Activated CD8-positive, alpha-beta memory T cell treated with anti-CD3 and anti-CD28 coated beads for 24 hours (primary cell): ENCODE results near the gene NQO1.
"Not testable (repeated sequence)": the region's sequence is repeated elsewhere in the genome, so short reads cannot be mapped to it uniquely, and the experiment has no call there.

Experiments used
- DNase-seq: peaks from one replicate; pipeline ENCODE4 v3.0.0-alpha.2; 2020

NQO1 gene

DNA sequence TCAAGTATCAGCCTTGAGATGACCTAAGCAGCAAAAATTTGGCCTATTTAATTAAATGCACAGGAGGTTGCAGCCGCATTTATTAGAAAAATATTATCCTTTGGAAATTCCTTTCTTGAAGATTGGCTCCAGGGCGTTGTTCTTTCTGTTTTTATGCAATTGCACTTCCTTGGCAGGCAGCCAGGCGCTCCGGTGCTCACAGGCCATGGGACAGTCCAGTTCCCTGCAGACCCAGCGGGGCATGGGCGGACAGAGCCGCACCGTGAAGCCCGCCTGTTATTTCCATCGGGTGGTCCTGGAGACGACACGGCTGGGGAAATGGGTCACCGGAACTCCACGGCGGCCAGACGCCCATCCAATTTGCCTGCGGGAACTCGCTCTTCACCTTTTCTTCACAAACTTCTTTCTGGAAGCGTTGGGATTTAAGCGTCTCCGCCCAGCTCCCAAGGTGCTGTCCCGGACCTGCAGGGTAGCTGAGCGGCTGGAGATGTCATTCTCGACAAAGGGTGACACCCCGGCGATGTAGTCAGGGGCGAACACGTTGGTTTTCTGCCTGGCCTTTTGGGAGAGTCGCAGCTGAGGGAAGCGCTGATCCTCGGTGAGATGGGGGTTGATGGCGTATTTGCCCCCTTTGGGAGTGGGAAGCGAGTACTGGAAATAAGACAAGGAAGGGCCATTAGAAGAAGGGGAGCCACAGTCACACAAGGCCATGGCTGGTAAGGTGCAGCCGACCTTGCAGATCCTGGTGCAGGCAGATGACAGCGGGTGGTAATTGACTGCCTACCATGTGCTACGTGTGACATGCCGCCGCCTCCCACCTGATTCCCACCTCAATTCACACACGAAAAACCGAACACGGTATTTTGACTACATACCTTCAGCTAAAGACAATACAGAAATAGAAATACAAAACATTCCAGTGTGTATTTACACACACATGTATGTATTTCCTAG lies 15.9 kb upstream of the NQO1 start:
- no peak for DNase-seq

DNA sequence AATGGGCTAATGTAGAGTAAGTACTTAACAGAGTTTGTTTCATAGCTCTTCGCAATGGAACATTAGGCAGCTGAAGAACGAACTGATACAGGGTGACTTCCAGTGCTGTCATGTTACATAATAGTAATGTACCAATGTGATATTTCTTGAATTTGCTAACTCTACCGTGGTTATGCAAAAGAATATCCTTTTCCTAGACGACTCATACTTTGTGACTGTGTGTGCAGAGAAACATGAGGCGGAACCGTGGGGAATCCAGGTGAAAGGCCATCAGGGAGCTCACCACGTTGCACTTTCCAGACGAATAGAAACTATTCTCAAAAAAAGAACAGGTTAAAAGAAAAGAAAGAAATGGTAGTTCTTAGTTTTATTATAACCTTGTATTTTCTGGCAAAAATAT lies 15.2 kb upstream of the NQO1 start:
- DNase-seq, result no peak

DNA sequence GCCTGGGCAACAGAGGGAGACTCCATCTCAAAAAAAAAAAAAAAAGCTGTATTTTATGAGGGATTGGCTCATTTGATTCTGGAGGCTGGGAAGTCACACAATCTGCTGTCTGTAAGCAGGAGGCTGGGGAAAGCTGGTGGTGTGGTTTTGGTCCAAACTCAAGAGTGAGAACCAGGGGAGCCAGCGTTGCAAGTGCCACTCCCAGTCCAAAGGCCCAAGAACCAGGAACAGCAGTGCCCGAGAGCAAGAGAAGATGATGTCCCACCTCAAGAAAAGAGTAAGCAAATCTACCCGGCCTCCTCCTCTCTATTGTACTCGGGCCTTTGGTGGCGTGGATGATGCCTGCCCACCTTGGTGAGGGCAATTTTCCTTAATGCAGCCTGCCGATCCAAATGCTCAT lies 5.7 kb upstream of the NQO1 start:
- DNase-seq, result no peak

DNA sequence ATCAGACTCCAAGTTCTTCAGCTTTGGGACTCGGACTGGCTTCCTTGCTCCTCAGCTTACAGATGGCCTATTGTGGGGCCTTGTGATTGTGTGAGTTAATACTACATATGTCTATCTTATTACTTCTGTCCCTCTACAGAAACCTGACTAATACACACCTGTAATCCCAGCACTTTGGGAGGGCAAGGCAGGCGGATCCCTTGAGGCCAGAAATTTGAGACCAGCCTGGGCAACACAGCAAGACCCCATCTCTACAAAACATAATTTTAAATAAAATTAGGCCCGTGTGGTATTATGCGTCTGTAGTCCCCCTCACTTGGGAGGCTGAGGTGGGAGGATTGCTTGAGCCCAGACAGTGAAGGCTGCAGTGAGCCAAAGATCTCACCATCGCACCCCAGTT lies 4.9 kb upstream of the NQO1 start:
- DNase-seq, result not testable (repeated sequence)

DNA sequence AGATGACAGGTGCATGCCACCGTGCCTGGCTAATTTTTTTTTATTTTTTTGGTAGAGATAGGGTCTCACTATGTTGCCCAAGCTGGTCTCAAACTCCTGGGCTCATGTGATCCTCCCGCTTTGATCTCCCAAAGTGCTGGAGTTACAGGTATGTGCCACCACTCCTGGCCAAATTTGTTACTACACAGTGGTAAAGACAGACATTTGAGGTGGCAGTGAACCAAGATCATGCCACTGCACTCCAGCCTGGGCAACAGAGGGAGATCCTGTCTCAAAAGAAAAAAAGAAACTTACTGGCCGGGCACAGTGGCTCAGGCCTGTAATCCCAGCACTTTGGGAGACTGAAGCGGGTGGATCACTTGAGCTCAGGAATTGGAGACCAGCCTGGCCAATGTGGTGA lies 2.7 kb upstream of the NQO1 start:
- not testable (repeated sequence) for DNase-seq

DNA sequence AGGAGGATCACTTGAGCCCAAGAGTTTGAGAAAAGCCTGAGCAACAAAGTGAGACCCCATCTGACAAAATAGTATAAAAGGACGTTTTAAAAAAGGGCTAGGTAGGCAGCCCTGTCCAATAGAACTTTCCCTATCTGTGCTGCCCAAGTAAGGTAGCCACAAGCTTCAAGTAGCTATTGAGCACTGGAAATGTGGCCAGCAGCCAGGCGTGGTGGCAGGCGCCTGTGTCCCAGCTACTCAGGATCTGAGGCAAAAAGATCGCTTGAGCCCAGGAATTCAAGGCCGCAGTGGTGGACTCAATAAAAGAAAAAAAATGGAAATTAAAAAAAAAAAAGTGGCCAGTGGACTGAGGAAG lies 1.5 kb upstream of the NQO1 start:
- no peak for DNase-seq

DNA sequence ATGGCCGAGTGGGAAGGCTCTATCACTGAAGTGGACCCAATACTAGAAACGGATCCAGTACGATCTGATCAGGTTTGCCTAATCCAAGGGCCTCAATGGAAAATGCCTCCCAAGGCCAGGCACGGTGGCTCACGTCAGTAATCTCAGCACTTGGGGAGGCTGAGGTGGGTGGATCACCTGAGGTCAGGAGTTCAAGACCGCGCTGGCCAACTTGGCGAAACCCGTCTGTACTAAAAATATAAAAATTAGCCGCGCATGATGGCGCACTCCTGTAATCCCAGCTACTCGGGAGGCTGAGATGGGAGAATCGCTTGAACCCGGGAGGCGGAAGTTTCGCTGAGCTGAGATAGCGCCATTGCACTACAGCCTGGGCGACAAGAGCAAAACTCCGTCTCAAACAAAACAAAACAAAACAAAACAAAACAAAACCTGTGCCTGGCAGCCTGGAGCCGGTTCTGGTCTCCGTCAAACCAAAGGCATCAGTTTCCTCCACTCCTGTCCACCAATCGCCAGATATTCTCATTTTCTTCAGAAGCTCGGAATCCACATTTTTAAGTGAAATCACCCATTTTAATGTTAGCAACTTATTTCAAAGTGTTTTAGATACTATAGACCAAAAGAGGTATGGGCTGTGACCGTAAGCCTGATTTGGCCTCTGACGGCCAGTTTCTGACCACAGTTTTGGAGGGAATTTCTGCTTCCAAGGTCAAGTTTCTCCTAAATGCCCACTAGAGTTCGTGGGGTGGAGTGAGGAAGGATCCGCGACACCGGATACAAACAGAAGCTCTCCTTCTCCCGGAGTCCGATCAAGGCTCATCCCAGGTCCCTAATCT lies 664 bp downstream of the NQO1 start:
- no peak for DNase-seq

DNA sequence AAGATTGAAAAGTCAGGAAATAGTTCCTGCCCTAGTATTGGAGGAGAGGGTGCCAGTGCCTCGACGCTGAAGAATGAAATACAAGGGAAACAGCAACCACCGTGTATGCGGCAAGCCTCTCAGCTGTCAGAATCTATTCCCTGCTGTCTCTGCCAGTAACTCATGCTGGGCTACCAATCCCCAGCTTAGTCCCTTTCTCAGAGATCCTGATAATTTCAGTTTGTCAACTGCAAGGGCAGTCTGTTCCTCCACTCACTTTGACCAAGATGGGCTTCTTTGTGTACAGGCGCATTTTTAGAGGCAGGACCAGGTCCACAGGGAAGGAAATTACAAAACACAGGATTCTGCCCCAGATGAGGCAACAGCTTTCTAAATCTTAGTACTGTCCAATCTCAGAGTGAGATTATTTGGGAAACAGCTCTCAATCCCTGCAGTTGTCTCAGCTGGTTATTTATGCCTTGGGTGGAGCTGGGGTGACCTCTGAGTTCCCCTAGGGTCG lies 1.3 kb downstream of the NQO1 start:
- no peak for DNase-seq

DNA sequence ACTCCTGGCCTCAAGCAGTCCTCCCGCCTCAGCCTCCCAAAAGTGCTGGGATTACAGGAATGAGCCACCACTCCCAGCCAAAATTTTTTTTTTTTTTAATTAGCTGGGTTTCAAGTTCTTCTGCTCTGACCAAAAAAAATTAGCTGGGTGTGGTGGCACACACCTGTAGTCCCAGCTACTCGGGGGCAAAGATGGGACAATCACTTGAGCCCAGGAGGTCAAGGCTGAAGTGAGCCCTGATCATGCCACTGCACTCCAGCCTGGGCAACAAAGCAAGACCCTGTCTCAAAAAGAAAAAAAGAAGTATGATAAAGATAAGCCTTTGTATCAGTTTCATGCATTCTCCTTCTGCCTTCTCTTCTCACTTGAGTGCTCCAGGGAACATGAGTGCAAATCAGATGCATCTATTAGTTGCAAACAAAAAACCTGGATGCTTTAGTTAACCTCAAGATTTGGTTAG lies 1.9 kb downstream of the NQO1 start:
- no peak for DNase-seq

DNA sequence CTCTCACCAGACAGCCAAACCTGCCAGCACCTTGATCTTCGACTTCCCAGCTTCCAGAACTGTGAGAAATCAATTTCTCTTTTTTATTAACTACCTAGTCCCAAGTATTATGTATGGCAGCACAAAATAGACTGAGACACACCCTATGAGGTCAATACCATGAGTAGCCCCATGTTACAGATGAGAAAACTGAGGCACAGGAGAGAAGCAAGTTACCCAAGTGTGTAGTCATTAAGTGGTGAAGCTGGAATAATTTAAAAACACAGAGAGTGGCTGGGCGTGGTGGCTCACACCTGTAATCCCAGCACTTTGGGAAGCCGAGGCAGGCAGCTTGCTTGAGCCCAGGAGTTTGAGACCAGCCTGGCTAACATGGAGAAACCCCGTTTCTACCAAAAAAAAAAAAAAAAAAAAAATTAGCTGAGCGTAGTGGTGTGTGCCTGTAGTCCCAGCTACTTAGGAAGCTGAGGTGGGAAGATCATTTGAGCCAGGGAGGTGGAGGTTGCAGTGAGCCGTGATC lies 4.9 kb downstream of the NQO1 start:
- DNase-seq, result no peak

DNA sequence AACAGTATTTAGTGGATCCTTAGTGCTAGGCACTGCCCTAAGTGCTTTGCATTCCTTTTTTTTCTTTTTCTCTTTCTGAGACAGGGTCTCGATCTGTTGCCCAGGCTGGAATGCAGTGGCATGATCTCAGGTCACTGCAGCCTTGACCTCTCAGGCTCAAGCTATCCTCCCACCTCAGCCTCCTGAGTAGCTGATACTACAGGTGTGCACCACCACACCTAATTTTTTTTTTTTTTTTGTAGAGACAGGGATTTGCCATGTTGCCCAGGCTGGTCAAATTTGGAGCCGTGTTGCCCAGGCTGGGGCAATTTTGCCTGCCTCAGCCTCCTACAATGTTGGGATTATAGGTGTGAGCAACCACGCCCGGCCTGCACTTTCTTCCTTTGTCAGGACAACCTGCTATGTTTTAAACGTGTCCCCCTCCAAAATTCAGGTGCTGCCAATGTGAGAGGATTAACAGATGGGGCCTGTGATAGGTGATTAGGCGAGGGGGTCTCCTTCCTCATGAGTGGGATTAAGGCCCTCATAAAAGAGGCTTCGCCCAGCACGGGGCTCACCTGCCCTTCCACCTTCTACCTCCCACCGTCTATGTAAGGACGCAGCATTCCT lies 5.4 kb downstream of the NQO1 start:
- peak; percentile 40 for DNase-seq

DNA sequence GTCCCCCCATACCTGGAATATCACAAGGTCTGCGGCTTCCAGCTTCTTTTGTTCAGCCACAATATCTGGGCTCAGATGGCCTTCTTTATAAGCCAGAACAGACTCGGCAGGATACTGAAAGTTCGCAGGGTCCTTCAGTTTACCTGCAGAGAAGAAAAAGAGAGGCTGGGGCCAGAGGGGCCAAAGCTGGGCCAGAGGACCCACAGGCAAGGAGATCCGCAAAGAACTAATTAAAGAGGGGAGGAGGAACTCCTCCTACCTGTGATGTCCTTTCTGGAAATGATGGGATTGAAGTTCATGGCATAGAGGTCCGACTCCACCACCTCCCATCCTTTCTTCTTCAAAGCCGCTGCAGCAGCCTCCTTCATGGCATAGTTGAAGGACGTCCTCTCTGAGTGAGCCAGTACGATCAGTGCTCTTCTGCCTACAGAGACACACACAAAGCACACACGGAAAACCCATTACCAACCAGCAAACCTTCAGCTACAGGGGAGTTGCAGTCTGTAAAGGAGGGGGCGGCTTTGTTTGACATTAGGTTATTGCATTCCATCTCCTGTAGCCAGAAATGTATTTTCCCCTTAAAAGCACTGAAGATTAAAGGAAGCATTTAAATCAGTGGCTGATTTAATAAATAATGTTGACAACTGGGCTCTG lies 8.1 kb downstream of the NQO1 start:
- no peak for DNase-seq

DNA sequence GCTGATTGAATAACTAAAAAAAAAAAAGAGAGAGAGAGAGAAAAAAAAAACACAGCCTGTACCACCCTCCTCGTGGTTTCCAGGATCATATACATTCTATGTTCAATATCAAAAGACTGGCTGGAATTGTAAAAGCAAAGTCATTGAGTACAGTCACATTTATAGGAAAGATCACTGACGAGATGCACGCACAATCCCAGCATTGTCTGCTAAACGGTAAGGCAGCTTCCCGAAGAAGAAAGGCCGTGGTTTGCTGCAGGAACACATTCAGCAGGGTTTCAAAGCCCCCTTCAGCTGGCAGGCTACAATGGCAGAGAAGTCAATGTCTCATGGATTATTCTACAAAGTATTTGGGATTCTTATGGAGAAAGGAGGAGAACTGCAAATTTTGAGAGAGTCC lies 9.3 kb downstream of the NQO1 start:
- DNase-seq, result no peak

DNA sequence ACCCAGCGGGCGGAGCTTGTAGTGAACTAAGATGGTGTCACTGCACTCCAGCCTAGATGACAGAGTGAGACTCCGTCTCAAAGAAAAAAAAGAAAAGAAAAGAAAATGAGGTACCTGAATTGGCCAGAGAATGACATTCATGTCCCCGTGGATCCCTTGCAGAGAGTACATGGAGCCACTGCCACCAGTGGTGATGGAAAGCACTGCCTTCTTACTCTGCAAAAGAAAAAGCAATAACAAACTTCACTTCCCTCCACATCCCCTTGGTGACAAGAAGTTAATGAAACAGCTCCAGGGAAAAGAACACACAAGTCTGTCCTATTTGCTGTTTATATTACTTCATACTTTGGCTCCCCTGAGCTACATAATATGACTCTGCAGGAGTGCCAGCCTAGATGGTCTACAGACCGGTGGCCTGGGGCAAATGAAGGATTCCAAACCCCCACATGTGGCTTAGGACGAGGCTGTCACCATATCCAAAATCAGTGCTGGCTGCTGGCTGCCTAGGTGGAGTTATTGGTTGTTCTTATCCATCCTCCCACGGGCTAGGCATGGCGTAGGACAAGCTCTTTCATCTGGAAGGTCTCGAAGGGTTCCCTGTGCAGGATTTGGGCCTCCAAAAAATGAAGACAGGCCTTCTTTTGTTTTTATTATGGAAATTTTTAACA lies 13.3 kb downstream of the NQO1 start:
- DNase-seq, result peak; percentile 37

DNA sequence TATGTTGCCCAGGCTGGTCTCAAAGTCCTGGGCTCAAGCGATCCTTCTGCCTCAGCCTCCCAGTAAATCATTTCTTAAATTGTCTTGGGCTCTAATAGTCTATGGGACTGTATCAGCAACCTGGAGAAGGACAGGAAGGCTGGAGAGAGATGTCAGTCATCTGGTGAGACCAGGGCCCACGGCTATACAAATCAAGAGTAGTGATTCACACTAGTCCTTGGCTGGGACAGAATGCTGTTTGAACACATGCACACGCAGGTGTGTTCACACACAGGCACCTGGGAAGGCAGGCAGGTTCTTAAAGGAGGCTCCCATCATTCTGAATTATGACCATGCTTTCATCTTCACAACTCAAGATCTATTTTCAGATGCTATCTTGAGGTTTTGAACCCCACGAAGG lies 14.1 kb downstream of the NQO1 start:
- DNase-seq, result no peak

DNA sequence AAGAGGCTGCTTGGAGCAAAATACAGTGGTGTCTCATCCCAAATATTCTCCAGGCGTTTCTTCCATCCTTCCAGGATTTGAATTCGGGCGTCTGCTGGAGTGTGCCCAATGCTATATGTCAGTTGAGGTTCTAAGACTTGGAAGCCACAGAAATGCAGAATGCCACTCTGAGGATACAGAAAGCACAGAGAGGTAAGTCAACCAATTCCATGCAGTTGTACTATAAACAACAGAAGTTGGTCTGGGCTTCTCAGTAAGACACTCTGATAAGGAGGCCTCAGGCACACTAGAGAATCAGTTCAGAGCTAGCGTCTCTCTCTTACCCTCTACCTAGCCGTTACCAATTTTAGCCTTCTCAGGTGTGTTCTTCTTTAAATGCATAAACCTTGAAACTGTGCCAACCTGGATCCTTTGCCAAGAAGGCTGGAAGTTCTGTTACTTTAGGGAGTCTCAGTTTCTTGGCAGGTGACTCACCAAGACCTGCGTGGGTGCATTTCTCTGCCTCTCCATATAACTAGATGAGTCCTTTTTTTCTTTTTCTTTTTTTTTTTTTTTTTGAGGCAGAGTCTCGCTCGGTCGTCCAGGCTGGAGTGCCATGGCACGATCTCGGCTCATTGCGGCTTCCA lies 15.1 kb downstream of the NQO1 start:
- DNase-seq, result peak; percentile 51

DNA sequence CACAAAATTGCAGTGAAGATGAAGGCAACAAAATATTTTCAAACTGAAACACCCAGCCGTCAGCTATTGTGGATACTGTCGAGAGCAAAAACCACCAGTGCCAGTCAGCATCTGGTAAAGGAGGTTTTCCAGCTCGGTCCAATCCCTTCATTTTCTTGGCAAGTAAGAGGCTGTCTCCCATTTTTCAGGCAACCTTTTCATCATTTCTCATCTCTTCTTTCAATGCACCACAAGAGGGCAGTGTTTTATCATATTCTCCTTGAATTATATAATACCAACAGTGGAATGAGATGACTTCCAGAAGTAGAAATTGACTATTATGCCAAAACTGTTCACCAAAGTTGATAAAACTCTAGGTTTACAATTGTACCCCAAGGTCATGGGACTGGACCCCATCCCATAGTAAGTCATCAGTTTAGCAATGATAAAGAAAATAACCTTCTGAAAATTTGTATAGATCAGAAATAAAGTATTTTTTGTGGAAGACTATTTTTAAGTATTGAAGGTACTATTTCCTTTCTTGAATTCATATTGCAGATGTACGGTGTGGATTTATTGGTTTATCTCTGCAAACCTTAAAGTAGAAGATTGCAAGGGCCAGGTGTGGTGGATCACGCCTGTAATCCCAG lies 16.8 kb downstream of the NQO1 start:
- peak; percentile 57 for DNase-seq

DNA sequence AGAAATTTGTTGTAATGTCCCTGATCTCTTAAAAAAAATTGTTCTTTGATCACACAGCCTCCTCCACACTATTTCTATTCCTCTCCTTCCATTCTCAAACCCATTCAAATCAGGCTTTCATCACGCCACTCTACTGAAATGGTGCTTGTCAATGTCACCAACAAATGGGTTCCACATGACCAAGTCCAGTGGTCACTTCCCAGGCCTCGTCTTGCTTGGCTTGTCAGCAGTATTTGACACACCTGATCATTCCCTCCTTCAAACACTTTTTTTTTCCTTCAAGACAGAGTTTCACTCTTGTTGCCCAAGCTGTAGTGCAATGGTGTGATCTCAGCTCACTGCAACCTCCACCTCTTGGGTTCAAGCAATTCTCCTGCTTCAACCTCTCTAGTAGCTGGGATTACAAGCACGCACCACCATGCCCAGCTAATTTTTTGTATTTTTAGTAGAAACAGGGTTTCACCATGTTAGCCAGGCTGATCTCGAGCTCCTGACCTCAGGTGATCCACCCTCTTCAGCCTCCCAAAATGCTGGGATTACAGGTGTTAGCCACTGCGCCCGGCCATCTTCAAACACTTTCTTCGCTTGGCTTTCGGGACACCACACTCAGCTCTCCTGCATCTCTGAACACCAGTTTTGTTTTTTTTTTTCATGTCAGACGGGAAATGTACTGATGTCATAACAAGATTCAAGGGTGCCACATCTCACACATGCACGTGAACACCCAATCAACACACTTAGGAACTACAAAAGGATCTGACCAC lies 18.3 kb downstream of the NQO1 start:
- DNase-seq, result peak; percentile 51

DNA sequence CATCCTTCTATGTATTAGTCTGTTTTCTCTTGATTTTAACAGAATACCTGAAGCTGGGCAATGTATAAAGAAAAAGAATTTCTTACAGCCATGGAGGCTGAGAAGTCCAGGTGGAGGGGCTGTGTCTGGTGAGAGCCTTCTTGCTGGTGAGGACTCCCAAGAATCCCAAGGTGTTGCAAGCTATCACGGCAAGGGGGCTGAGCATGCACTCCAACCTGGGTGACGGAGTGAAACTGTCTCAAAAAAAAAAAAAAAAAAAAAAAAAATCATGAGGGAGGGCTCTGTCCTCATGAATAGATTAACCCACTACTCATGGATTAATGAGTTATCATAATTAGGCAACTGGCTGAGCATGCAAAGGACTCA lies 19.4 kb downstream of the NQO1 start:
- no peak for DNase-seq

DNA sequence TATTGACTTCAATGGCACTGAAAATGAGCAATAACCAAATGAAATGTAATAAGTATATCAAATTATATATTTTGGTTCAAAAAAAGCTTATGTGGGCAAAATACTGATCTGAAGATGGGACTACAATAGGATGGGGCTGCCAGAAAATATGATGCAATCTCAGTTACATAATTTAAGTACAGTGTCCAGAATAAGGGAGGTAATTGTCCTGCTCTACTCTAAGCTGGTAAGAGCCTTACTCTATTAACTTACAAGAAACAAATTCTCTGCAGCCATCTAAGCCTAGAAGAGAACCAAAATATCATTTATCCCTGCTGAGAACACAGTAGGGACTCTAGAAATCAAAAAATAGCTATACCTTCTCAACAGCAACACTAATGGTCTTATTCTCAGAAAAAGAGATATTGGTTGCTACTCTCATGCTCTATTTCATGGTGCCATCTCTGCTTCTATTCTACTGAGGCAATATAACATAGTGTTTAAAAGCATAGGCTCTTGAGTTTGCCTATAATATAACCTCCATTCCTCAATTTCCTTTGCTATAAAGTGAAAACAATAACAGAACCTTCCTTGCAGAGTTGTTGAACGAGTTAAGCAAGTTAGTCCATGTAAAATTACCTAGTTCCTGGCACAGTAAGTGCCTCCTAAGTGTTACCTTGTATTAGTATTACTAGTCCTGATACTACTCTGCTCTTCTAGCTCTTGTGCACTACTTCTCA lies 19.9 kb downstream of the NQO1 start:
- DNase-seq, result no peak
